Upper lobe of left lung (tissue), 6 donors: Measurements from ENCODE around the gene GPC5. TPM values are rescaled to one million over a fixed set of nuclear protein-coding genes. Genes with fewer than 3 reads are reported as not detected.
"Not testable (repeated sequence)": the region's sequence is repeated elsewhere in the genome, so short reads cannot be mapped to it uniquely, and the experiment has no call there.

Experiments used
- ATAC-seq, 2 donors: fragments of 200-7000 bp; cut with Tn5 transposase; one replicate each; pipeline ENCODE4 v1.9.1; 2022; ENCODE audit warnings: mild to moderate bottlenecking in 2 of 2, moderate library complexity in 2 of 2; ENCODE audit not compliant: low FRiP score in 2 of 2
- DNase-seq, 2 donors: peaks; one replicate each; pipeline ENCODE4 v3.0.0-alpha.2; 2019 to 2020
- H3K27ac ChIP-seq, 4 donors: fragments of 200-600 bp; sonication (generic); one replicate each; pipeline ENCODE4 v1.5.1; 2016 to 2019
- H3K27me3 ChIP-seq, 4 donors: fragments of 200-600 bp; sonication (generic); one replicate each; pipeline ENCODE4 v1.5.1; 2017 to 2019
- H3K36me3 ChIP-seq, 4 donors: fragments of 200-600 bp; sonication (generic); one replicate each; pipeline ENCODE4 v1.5.1; 2016 to 2019
- H3K4me1 ChIP-seq, 4 donors: fragments of 200-600 bp; sonication (generic); one replicate each; pipeline ENCODE4 v1.5.1; 2018 to 2019
- H3K4me3 ChIP-seq, 4 donors: fragments of 200-600 bp; sonication (generic); one replicate each; pipeline ENCODE4 v1.5.1; 2017 to 2019; ENCODE audit warnings: mild to moderate bottlenecking in 2 of 4, moderate library complexity in 1 of 4
- H3K9me3 ChIP-seq, 4 donors: fragments of 200-600 bp; sonication (generic); one replicate each; pipeline ENCODE4 v1.5.1; 2018 to 2019
- CTCF ChIP-seq, 6 experiments: fragments of 450-650 bp in 4 of 6; fragments of 200-600 bp in 2 of 6; sonication (generic) in 2 of 6; IDR thresholded peaks; one replicate each; pipeline ENCODE4 v1.5.1; 2016 to 2019; ENCODE audit warnings: antibody characterized with exemption in 6 of 6
- EP300 ChIP-seq, 4 donors: sonication (generic); formaldehyde crosslinking; IDR thresholded peaks; one replicate each; pipeline ENCODE4 v1.5.1; 2017; ENCODE audit warnings: antibody characterized with exemption in 4 of 4, control low read depth in 2 of 4
- POLR2A ChIP-seq, 4 donors: fragments of 450-650 bp; IDR thresholded peaks; one replicate each; pipeline ENCODE4 v1.5.1; 2016 to 2017; ENCODE audit warnings: antibody characterized with exemption in 4 of 4, mild to moderate bottlenecking in 2 of 4
- POLR2AphosphoS5 ChIP-seq, 2 donors: sonication (generic); formaldehyde crosslinking; IDR thresholded peaks; one replicate each; pipeline ENCODE4 v1.5.1; 2017; ENCODE audit warnings: antibody characterized with exemption in 2 of 2
- WGBS, 2 donors: methylation state at CpG; one replicate each; pipeline ENCODE4 v1.1.5; 2017 to 2018; 5-methylcytosine and 5-hydroxymethylcytosine counted together
- total RNA-seq, 6 donors: library from RNA; depleted of rRNA in 4 of 6; stranded (reverse); fragments of >200 nt in 4 of 6; gene quantifications; one replicate each; pipeline versions ENCODE4 v1.1.0 to v1.2.1, GENCODE V29; 2016 to 2021
- donor health status: DM: no; HTN: no; CAD: no; lungs with moderate emphysema.
- donor health status: DM: no; HTN: yes; CAD: no; lungs with severe emphysema.

The GPC5 gene
- total RNA-seq, 6 donors from 2014 or later = 7.6 to 51.4 (median 12.8) TPM

- Histone ChIP-seq H3K4me1 (no peaks in the 10 kb centered on the region), H3K27ac (no peak overlapping the region), H3K4me3 (no peak overlapping the region), H3K9me3 (peaks cover 0 to 4% (median 2%) of the 10 kb centered on the region in 4 donors), H3K36me3 (no peaks in the 10 kb centered on the region), H3K27me3 (no peaks in the 10 kb centered on the region)
- DNase-seq (no peak), ATAC-seq (no peak)
- 50 to 66% methylated on average over 6 of the region's 6 CpGs for WGBS, 2 donors
- no peak for TF ChIP-seq EP300 (IDR thresholded peaks at IDR 0.05)
- no peak for TF ChIP-seq POLR2A (IDR thresholded peaks at IDR 0.05)
- no peak for TF ChIP-seq CTCF (IDR thresholded peaks at IDR 0.05)
- no peak for TF ChIP-seq POLR2AphosphoS5 (IDR thresholded peaks at IDR 0.05)
These were observed 1101.8 kb downstream of the GPC5 start for GRCh38 chr13:92500192-92500591.

- TF ChIP-seq POLR2A (IDR thresholded peaks at IDR 0.05) = no peak
- Histone ChIP-seq H3K4me1 (no peaks in the 10 kb centered on the region), H3K27ac (no peak overlapping the region), H3K27me3 (no peaks in the 10 kb centered on the region), H3K4me3 (no peak overlapping the region), H3K9me3 (no peaks in the 10 kb centered on the region), H3K36me3 (no peaks in the 10 kb centered on the region)
- WGBS, 2 donors = 63 to 71% methylated on average over 2 of the region's 2 CpGs
- no peak for DNase-seq
- no peak for ATAC-seq
These were observed 1112.0 kb downstream of the GPC5 start for GRCh38 chr13:92510416-92510815.

- DNase-seq = no peak
- H3K9me3 ChIP-seq = no peaks in the 10 kb centered on the region
- H3K4me3 ChIP-seq = no peak overlapping the region
- no peak overlapping the region for H3K27ac ChIP-seq
- TF ChIP-seq POLR2AphosphoS5 (IDR thresholded peaks at IDR 0.05) = no peak
- TF ChIP-seq EP300 (IDR thresholded peaks at IDR 0.05) = no peak
- TF ChIP-seq POLR2A (IDR thresholded peaks at IDR 0.05) = no peak
- no peak for TF ChIP-seq CTCF (IDR thresholded peaks at IDR 0.05)
- H3K27me3 ChIP-seq = no peaks in the 10 kb centered on the region
- WGBS, 2 donors = 81 to 91% methylated on average over 9 of the region's 9 CpGs
- no peaks in the 10 kb centered on the region for H3K4me1 ChIP-seq
- ATAC-seq = no peak
- H3K36me3 ChIP-seq = no peaks in the 10 kb centered on the region
These were observed 1114.4 kb downstream of the GPC5 start for GRCh38 chr13:92512852-92513251.

- 26 to 36% methylated on average over 1 of the region's 1 CpG for WGBS, 2 donors
- H3K4me1 ChIP-seq = no peaks in the 10 kb centered on the region
- TF ChIP-seq POLR2AphosphoS5 (IDR thresholded peaks at IDR 0.05) (no peak), CTCF (IDR thresholded peaks at IDR 0.05) (no peak), EP300 (IDR thresholded peaks at IDR 0.05) (no peak), POLR2A (IDR thresholded peaks at IDR 0.05) (no peak)
These were observed 1115.3 kb downstream of the GPC5 start for GRCh38 chr13:92513672-92514071.

GRCh38 chr13:92514420-92515125 is 1116.2 kb downstream of the GPC5 start:
- WGBS, 2 donors = 85 to 89% methylated on average over 8 of the region's 8 CpGs
- ATAC-seq = no peak

More at GRCh38 chr13:92513672-92514071, 1115.3 kb downstream of the GPC5 start:
- Histone ChIP-seq H3K4me3 (no peak overlapping the region), H3K27ac (no peak overlapping the region), H3K27me3 (no peaks in the 10 kb centered on the region), H3K9me3 (no peaks in the 10 kb centered on the region), H3K36me3 (no peaks in the 10 kb centered on the region)
- DNase-seq (no peak), ATAC-seq (no peak)

GRCh38 chr13:92516878-92517277 is 1118.5 kb downstream of the GPC5 start:
- H3K36me3 ChIP-seq, ATAC-seq, H3K27me3 ChIP-seq, H3K4me3 ChIP-seq, DNase-seq, H3K9me3 ChIP-seq, H3K27ac ChIP-seq, H3K4me1 ChIP-seq: not testable (repeated sequence)
- WGBS, 2 donors = 93% methylated on average over 6 of the region's 6 CpGs; no CpG with 5 or more reads in 1 of the 2 donors

More at GRCh38 chr13:92514420-92515125, 1116.2 kb downstream of the GPC5 start:
- H3K36me3 ChIP-seq = no peaks in the 10 kb centered on the region
- H3K27me3 ChIP-seq = no peaks in the 10 kb centered on the region
- TF ChIP-seq EP300 (IDR thresholded peaks at IDR 0.05) = no peak
- no peak for TF ChIP-seq POLR2A (IDR thresholded peaks at IDR 0.05)
- TF ChIP-seq CTCF (IDR thresholded peaks at IDR 0.05) = no peak
- H3K27ac ChIP-seq = no peak overlapping the region
- no peak overlapping the region for H3K4me3 ChIP-seq
- no peaks in the 10 kb centered on the region for H3K9me3 ChIP-seq
- no peak for DNase-seq
- H3K4me1 ChIP-seq = no peaks in the 10 kb centered on the region

GRCh38 chr13:92518622-92519021 is 1120.2 kb downstream of the GPC5 start:
- H3K27me3 ChIP-seq, DNase-seq, H3K27ac ChIP-seq, ATAC-seq, H3K36me3 ChIP-seq, H3K4me1 ChIP-seq, H3K4me3 ChIP-seq, H3K9me3 ChIP-seq: not testable (repeated sequence)
- WGBS, 2 donors = 74 to 75% methylated on average over 2 of the region's 2 CpGs
